SK-N-SH treated with all-trans-retinoic acid at 6 μM for 48 hours (cell line): ENCODE data around the gene IFNK.

ENCODE experiments used
- ARNTL ChIP-seq: fragments of 450-650 bp; formaldehyde crosslinking; IDR thresholded peaks from 2 replicates; pipeline ENCODE4 v1.5.0; 2020; ENCODE audit warnings: low read depth, mild to moderate bottlenecking, moderate library complexity, borderline replicate concordance
- GLIS3 ChIP-seq: fragments of 250-450 bp; sonication (Bioruptor Pico); IDR thresholded peaks from 2 replicates; pipeline ENCODE4 v1.5.0; 2020; ENCODE audit warnings: mild to moderate bottlenecking, moderate library complexity
- ISL1 ChIP-seq: fragments of 250-450 bp; sonication (Bioruptor Pico); IDR thresholded peaks from 2 replicates; pipeline ENCODE4 v2.1.2; 2022; ENCODE audit warnings: mild to moderate bottlenecking, moderate library complexity
- RARB ChIP-seq: fragments of 250-450 bp; sonication (Bioruptor Pico); IDR thresholded peaks from 2 replicates; pipeline ENCODE4 v1.8.0; 2021; ENCODE audit warnings: mild to moderate bottlenecking, moderate library complexity
- SNAI2 ChIP-seq: fragments of 250-450 bp; sonication (Bioruptor Pico); IDR thresholded peaks from 2 replicates; pipeline ENCODE4 v1.5.0; 2020; ENCODE audit warnings: mild to moderate bottlenecking, moderate library complexity
- ZNF565 ChIP-seq: fragments of 450-650 bp; formaldehyde crosslinking; conservative IDR thresholded peaks from 2 replicates; pipeline ENCODE4 v1.5.0; 2020; ENCODE audit warnings: low read depth, mild to moderate bottlenecking, moderate library complexity
- ZNF8 ChIP-seq: fragments of 450-650 bp; formaldehyde crosslinking; IDR thresholded peaks from 2 replicates; pipeline ENCODE4 v1.5.0; 2020; ENCODE audit warnings: mild to moderate bottlenecking, moderate library complexity
- TF ChIP-seq, protein P1 (sequence below): fragments of 250-450 bp; sonication (Bioruptor Pico); IDR thresholded peaks from 2 replicates; pipeline ENCODE4 v1.5.1; 2020; ENCODE audit warnings: low read depth, mild to moderate bottlenecking, moderate library complexity
- TF ChIP-seq, protein P2 (sequence below): fragments of 250-450 bp; sonication (Bioruptor Pico); IDR thresholded peaks from 2 replicates; pipeline ENCODE4 v1.5.1; 2021; ENCODE audit warnings: mild to moderate bottlenecking, moderate library complexity
- TF ChIP-seq, protein P3 (sequence below): fragments of 250-450 bp; sonication (Bioruptor Pico); IDR thresholded peaks from 2 replicates; pipeline ENCODE4 v1.8.0; 2020; ENCODE audit warnings: mild to moderate bottlenecking, moderate library complexity, borderline replicate concordance

DNA sequence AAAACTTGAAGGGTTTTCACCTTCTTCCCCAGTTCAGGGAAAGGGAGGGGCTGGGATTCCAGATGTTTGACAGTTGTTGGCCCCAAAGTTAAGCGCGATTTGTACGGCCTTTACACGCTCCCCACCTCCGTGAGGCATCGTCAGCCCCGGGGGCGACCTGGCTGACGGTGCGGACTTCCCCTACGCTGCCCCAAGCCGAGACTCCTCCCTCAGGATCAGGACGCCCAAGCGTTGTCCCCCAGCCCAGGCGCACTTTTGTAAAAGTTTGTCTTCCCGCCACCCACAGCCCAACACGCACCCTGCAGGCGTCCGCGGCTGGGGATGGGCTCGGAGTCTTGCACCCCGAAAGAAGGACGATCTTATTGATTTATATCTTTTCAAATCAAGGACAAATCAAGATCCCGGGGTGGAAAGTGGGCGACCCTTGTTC, 4.8 kb downstream of the IFNK start:
- TF ChIP-seq, protein P1, sequence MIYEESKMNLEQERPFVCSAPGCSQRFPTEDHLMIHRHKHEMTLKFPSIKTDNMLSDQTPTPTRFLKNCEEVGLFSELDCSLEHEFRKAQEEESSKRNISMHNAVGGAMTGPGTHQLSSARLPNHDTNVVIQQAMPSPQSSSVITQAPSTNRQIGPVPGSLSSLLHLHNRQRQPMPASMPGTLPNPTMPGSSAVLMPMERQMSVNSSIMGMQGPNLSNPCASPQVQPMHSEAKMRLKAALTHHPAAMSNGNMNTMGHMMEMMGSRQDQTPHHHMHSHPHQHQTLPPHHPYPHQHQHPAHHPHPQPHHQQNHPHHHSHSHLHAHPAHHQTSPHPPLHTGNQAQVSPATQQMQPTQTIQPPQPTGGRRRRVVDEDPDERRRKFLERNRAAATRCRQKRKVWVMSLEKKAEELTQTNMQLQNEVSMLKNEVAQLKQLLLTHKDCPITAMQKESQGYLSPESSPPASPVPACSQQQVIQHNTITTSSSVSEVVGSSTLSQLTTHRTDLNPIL (CRISPR knock-in tag), result no peak
- TF ChIP-seq ARNTL (CRISPR knock-in tag) (no peak), ISL1 (CRISPR knock-in tag) (no peak), ZNF565 (CRISPR knock-in tag) (no peak), SNAI2 (CRISPR knock-in tag) (no peak), ZNF8 (CRISPR knock-in tag) (no peak), RARB (CRISPR knock-in tag) (no peak), GLIS3 (CRISPR knock-in tag) (no peak)
- TF ChIP-seq, protein P2, sequence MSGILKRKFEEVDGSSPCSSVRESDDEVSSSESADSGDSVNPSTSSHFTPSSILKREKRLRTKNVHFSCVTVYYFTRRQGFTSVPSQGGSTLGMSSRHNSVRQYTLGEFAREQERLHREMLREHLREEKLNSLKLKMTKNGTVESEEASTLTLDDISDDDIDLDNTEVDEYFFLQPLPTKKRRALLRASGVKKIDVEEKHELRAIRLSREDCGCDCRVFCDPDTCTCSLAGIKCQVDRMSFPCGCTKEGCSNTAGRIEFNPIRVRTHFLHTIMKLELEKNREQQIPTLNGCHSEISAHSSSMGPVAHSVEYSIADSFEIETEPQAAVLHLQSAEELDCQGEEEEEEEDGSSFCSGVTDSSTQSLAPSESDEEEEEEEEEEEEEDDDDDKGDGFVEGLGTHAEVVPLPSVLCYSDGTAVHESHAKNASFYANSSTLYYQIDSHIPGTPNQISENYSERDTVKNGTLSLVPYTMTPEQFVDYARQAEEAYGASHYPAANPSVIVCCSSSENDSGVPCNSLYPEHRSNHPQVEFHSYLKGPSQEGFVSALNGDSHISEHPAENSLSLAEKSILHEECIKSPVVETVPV (CRISPR knock-in tag), result no peak
- TF ChIP-seq, protein P3, sequence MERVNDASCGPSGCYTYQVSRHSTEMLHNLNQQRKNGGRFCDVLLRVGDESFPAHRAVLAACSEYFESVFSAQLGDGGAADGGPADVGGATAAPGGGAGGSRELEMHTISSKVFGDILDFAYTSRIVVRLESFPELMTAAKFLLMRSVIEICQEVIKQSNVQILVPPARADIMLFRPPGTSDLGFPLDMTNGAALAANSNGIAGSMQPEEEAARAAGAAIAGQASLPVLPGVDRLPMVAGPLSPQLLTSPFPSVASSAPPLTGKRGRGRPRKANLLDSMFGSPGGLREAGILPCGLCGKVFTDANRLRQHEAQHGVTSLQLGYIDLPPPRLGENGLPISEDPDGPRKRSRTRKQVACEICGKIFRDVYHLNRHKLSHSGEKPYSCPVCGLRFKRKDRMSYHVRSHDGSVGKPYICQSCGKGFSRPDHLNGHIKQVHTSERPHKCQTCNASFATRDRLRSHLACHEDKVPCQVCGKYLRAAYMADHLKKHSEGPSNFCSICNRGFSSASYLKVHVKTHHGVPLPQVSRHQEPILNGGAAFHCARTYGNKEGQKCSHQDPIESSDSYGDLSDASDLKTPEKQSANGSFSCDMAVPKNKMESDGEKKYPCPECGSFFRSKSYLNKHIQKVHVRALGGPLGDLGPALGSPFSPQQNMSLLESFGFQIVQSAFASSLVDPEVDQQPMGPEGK (CRISPR knock-in tag), result no peak
